Tibial artery (tissue), 4 donors: ENCODE measurements around the gene NBPF20.
A peak's percentile ranks its signal among the peaks of the same experiment; 100 is the strongest.
"Not testable (repeated sequence)": the region's sequence is repeated elsewhere in the genome, so short reads cannot be mapped to it uniquely, and the experiment has no call there.

Source experiments
- DNase-seq, 2 donors: peaks; one replicate each; pipeline ENCODE4 v3.0.0-alpha.2; 2019
- H3K27ac ChIP-seq, 2 donors: fragments of 200-600 bp; sonication (generic) in 1 of 2; 1 replicate in 1 of 2; 2 replicates in 1 of 2; pipeline ENCODE4 v1.5.1; 2018 to 2019; ENCODE audit warnings: mild to moderate bottlenecking in 1 of 2
- H3K27me3 ChIP-seq, 2 donors: fragments of 200-600 bp; sonication (generic) in 1 of 2; one replicate each; pipeline versions ENCODE4 v1.5.1 to v1.6.0; 2016 to 2019
- H3K36me3 ChIP-seq, 3 donors: fragments of 200-600 bp; sonication (generic) in 2 of 3; one replicate each; pipeline ENCODE4 v1.5.1; 2016 to 2019; ENCODE audit warnings: mild to moderate bottlenecking in 2 of 3
- H3K4me1 ChIP-seq, 4 donors: fragments of 200-600 bp; sonication (generic) in 2 of 4; 1 replicate in 3 of 4; 2 replicates in 1 of 4; pipeline ENCODE4 v1.5.1; 2016 to 2019
- H3K4me3 ChIP-seq, 2 donors: fragments of 200-600 bp; sonication (generic) in 1 of 2; 1 replicate in 1 of 2; 2 replicates in 1 of 2; pipeline ENCODE4 v1.5.1; 2018 to 2019; ENCODE audit warnings: mild to moderate bottlenecking in 2 of 2
- H3K9me3 ChIP-seq, 3 donors: fragments of 200-600 bp; sonication (generic) in 1 of 3; one replicate each; pipeline ENCODE4 v1.5.1; 2016 to 2019
- CTCF ChIP-seq, 2 experiments: fragments of 200-600 bp in 1 of 2; fragments of 450-650 bp in 1 of 2; IDR thresholded peaks; one replicate each; pipeline ENCODE4 v1.5.1; 2017 to 2019; ENCODE audit warnings: antibody characterized with exemption in 2 of 2, mild to moderate bottlenecking in 1 of 2, moderate library complexity in 1 of 2
- intact Hi-C: fragments of 100-400 bp; cut with DNase I; formaldehyde crosslinking; loops from one replicate; pipeline ENCODE4 v1.15.0; 2023; ENCODE audit warnings: low total_unique reads

The NBPF20 gene

GRCh38 chr1:145425436-145426029 is at the start of gene NBPF20:
Gene NBPF20 (minus strand): TSS chr1:145425603. CDS start chr1:145405272, 20,331 bp downstream.
- Histone ChIP-seq H3K36me3 (no peaks in the 10 kb centered on the region), H3K27me3 (peaks cover 0 to 31% of the 10 kb centered on the region in 2 donors), H3K4me1 (peaks cover 0 to 11% (median 2%) of the 10 kb centered on the region in 4 donors), H3K9me3 (peaks cover 0 to 9% (median 4%) of the 10 kb centered on the region in 3 donors), H3K4me3 (peak within 1 kb of the TSS; percentile 60 to 78), H3K27ac (peak within 1 kb of the TSS; percentile 33 to 61)
- intact Hi-C loops: no loop called here
- peak; percentile 59 to 77 for DNase-seq
- TF ChIP-seq CTCF (IDR thresholded peaks at IDR 0.05): no peak

- intact Hi-C loops, H3K4me3 ChIP-seq, H3K27ac ChIP-seq, DNase-seq, H3K4me1 ChIP-seq, H3K36me3 ChIP-seq, H3K27me3 ChIP-seq, H3K9me3 ChIP-seq: not testable (repeated sequence)
These were observed 49.5 kb upstream of the NBPF20 start for GRCh38 chr1:145474837-145475368.

- H3K9me3 ChIP-seq, H3K4me1 ChIP-seq, DNase-seq, intact Hi-C loops, H3K27ac ChIP-seq, H3K4me3 ChIP-seq, H3K27me3 ChIP-seq, H3K36me3 ChIP-seq: not testable (repeated sequence)
These were observed 47.3 kb upstream of the NBPF20 start for GRCh38 chr1:145472731-145473130.

- DNase-seq, H3K27ac ChIP-seq, H3K27me3 ChIP-seq, H3K36me3 ChIP-seq, intact Hi-C loops, H3K9me3 ChIP-seq, H3K4me3 ChIP-seq, H3K4me1 ChIP-seq: not testable (repeated sequence)
These were observed 46.0 kb upstream of the NBPF20 start for GRCh38 chr1:145471365-145471764.

GRCh38 chr1:145465405-145466144 is 40.2 kb upstream of the NBPF20 start:
- H3K36me3 ChIP-seq, H3K9me3 ChIP-seq, intact Hi-C loops, H3K27me3 ChIP-seq, H3K4me1 ChIP-seq: not testable (repeated sequence)
- peak in 1 of 2 donors; percentile 46 for DNase-seq
- Histone ChIP-seq H3K4me3 (peak overlapping the region; percentile 51 to 61), H3K27ac (peak overlapping the region; percentile 21 to 54)

GRCh38 chr1:145464708-145465336 is 39.4 kb upstream of the NBPF20 start:
- H3K9me3 ChIP-seq, H3K36me3 ChIP-seq, H3K27me3 ChIP-seq, H3K4me1 ChIP-seq, intact Hi-C loops, DNase-seq, H3K27ac ChIP-seq: not testable (repeated sequence)
- H3K4me3 ChIP-seq: peak overlapping the region; percentile 51 to 61

GRCh38 chr1:145464017-145464416 is 38.6 kb upstream of the NBPF20 start:
- H3K27me3 ChIP-seq, H3K4me1 ChIP-seq, DNase-seq, H3K36me3 ChIP-seq, H3K9me3 ChIP-seq, H3K27ac ChIP-seq, H3K4me3 ChIP-seq, intact Hi-C loops: not testable (repeated sequence)

GRCh38 chr1:145460684-145461083 is 35.3 kb upstream of the NBPF20 start:
- H3K27me3 ChIP-seq, H3K27ac ChIP-seq, H3K4me1 ChIP-seq, intact Hi-C loops, H3K9me3 ChIP-seq, H3K36me3 ChIP-seq, DNase-seq, H3K4me3 ChIP-seq: not testable (repeated sequence)

- H3K27ac ChIP-seq, H3K4me3 ChIP-seq, H3K27me3 ChIP-seq, DNase-seq, H3K4me1 ChIP-seq, intact Hi-C loops, H3K36me3 ChIP-seq, H3K9me3 ChIP-seq: not testable (repeated sequence)
These were observed 34.6 kb upstream of the NBPF20 start for GRCh38 chr1:145460048-145460447.

GRCh38 chr1:145459591-145459990 is 34.2 kb upstream of the NBPF20 start:
- H3K27ac ChIP-seq, DNase-seq, intact Hi-C loops, H3K4me3 ChIP-seq, H3K4me1 ChIP-seq, H3K27me3 ChIP-seq, H3K36me3 ChIP-seq, H3K9me3 ChIP-seq: not testable (repeated sequence)

- H3K27ac ChIP-seq, H3K4me1 ChIP-seq, H3K9me3 ChIP-seq, intact Hi-C loops, DNase-seq, H3K27me3 ChIP-seq, H3K36me3 ChIP-seq, H3K4me3 ChIP-seq: not testable (repeated sequence)
These were observed 33.7 kb upstream of the NBPF20 start for GRCh38 chr1:145459063-145459462.

GRCh38 chr1:145454824-145455177 is 29.4 kb upstream of the NBPF20 start:
- H3K4me3 ChIP-seq, H3K9me3 ChIP-seq, H3K27me3 ChIP-seq, intact Hi-C loops, H3K36me3 ChIP-seq, DNase-seq, H3K27ac ChIP-seq, H3K4me1 ChIP-seq: not testable (repeated sequence)
